Neuronal stem cell (in vitro differentiated cells): ENCODE results near the gene BTBD9.

Experiments
- DNase-seq: peaks from one replicate; pipeline ENCODE4 v3.0.0-alpha.2; 2013; ENCODE audit warnings: low spot score
- H2AFZ ChIP-seq: one replicate; pipeline ENCODE4 v1.6.1; 2013; ENCODE audit warnings: mild to moderate bottlenecking, low read length, inconsistent platforms
- H2AK5ac ChIP-seq: 2 replicates; pipeline ENCODE4 v1.6.1; 2013; ENCODE audit warnings: low read depth, mild to moderate bottlenecking, inconsistent platforms, low read length, moderate library complexity, mixed read lengths
- H2BK120ac ChIP-seq: 2 replicates; pipeline ENCODE4 v1.6.1; 2013; ENCODE audit warnings: low read depth, mild to moderate bottlenecking, inconsistent platforms, low read length, moderate library complexity, mixed read lengths
- H2BK12ac ChIP-seq: one replicate; pipeline ENCODE4 v1.6.1; 2013; ENCODE audit warnings: low read length, inconsistent platforms
- H2BK15ac ChIP-seq: 2 replicates; pipeline ENCODE4 v1.6.1; 2013; ENCODE audit warnings: mild to moderate bottlenecking, low read length, inconsistent platforms, mixed read lengths
- H2BK5ac ChIP-seq: one replicate; pipeline ENCODE4 v1.6.1; 2013; ENCODE audit warnings: inconsistent platforms, mild to moderate bottlenecking, low read length, moderate library complexity
- H3K14ac ChIP-seq: one replicate; pipeline ENCODE4 v1.6.1; 2013; ENCODE audit warnings: low read length, inconsistent platforms
- H3K18ac ChIP-seq: 2 replicates; pipeline ENCODE4 v1.6.1; 2013; ENCODE audit warnings: low read length, inconsistent platforms
- H3K23ac ChIP-seq: 2 replicates; pipeline ENCODE4 v1.6.1; 2013; ENCODE audit warnings: low read depth, mild to moderate bottlenecking, mixed read lengths, low read length, inconsistent platforms; ENCODE audit not compliant: poor library complexity
- H3K27ac ChIP-seq: replicated peaks from 3 replicates; pipeline ENCODE4 v1.5.1; 2013; ENCODE audit warnings: low read length, inconsistent platforms
- H3K27me3 ChIP-seq, 3 experiments: 2 replicates each; pipeline ENCODE4 v1.6.1; 2013; ENCODE audit warnings: low read length in 3 of 3, mild to moderate bottlenecking in 2 of 3, inconsistent platforms in 1 of 3, low read depth in 1 of 3, mixed read lengths in 1 of 3, moderate library complexity in 1 of 3; ENCODE audit not compliant: control insufficient read depth in 3 of 3, insufficient read depth in 3 of 3
- H3K36me3 ChIP-seq, 2 donors: replicated peaks in 1 of 2; 2 replicates each; pipeline ENCODE4 v1.6.1; 2013; ENCODE audit warnings: low read length in 2 of 2; ENCODE audit not compliant: control insufficient read depth in 2 of 2, insufficient read depth in 2 of 2
- H3K4ac ChIP-seq: 2 replicates; pipeline ENCODE4 v1.6.1; 2013; ENCODE audit warnings: inconsistent platforms, mild to moderate bottlenecking, low read length, moderate library complexity
- H3K4me1 ChIP-seq, 2 donors: 1 replicate in 1 of 2; 2 replicates in 1 of 2; pipeline ENCODE4 v1.6.1; 2013; ENCODE audit warnings: low read length in 2 of 2, low read depth in 1 of 2; ENCODE audit not compliant: control insufficient read depth in 2 of 2, insufficient read depth in 1 of 2
- H3K4me2 ChIP-seq: one replicate; pipeline ENCODE4 v1.6.1; 2013; ENCODE audit warnings: mild to moderate bottlenecking, low read length, inconsistent platforms; ENCODE audit not compliant: insufficient read depth, poor library complexity, severe bottlenecking
- H3K4me3 ChIP-seq, 2 donors: 2 replicates each; pipeline ENCODE4 v1.5.1; 2013; ENCODE audit warnings: low read length in 2 of 2, mild to moderate bottlenecking in 2 of 2, inconsistent platforms in 1 of 2, moderate library complexity in 1 of 2
- H3K79me1 ChIP-seq: one replicate; pipeline ENCODE4 v1.6.1; 2013; ENCODE audit warnings: low read depth, mild to moderate bottlenecking, inconsistent platforms, low read length, moderate library complexity
- H3K9ac ChIP-seq: one replicate; pipeline ENCODE4 v1.6.1; 2013; ENCODE audit warnings: mild to moderate bottlenecking, low read depth, low read length, inconsistent platforms; ENCODE audit not compliant: poor library complexity
- H3K9me3 ChIP-seq, 2 donors: replicated peaks in 1 of 2; 2 replicates each; pipeline versions ENCODE3 to v1.6.1; 2013; ENCODE audit warnings: low read length in 2 of 2, mild to moderate bottlenecking in 2 of 2, inconsistent platforms in 1 of 2, low read depth in 1 of 2, mixed read lengths in 1 of 2, moderate library complexity in 1 of 2; ENCODE audit not compliant: control insufficient read depth in 2 of 2, insufficient read depth in 1 of 2
- H4K8ac ChIP-seq: one replicate; pipeline ENCODE4 v1.6.1; 2013; ENCODE audit warnings: low read depth, mild to moderate bottlenecking, inconsistent platforms, low read length, moderate library complexity
- H4K91ac ChIP-seq: one replicate; pipeline ENCODE4 v1.6.1; 2013; ENCODE audit warnings: low read length, low read depth, mild to moderate bottlenecking, inconsistent platforms; ENCODE audit not compliant: poor library complexity
- WGBS, 2 donors: extraction: QIAGEN DNeasy Blood & Tissue Kit; methylation state at CpG; one replicate each; pipeline ENCODE4 v1.1.7; 2013; ENCODE audit warnings: missing lambda C conversion rate in 2 of 2, mixed read lengths in 1 of 2; ENCODE audit not compliant: insufficient read length in 2 of 2, insufficient replicate concordance in 1 of 2; ENCODE audit errors: extremely low coverage in 2 of 2; 5-methylcytosine and 5-hydroxymethylcytosine counted together

Gene BTBD9

DNA sequence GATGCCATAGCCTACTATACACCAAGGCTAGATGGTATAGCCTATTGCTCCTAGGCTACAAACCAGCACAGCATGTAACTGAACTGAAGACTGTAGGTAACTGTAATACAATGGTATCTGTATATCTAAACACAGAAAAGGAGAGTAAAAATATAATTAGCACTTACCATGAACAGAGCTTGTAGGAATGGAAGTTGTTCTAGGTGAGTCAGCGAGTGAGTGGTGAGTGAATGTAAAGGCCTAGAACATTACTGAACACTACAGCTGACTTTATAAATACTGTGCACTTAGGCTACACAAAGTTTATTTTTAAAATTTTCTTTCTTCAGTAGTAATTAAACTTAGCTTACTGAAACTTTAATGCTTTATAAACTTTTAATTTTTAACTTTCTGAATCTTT, 129.5 kb downstream of the BTBD9 start:
- Histone ChIP-seq H2BK120ac (no peak overlapping the region), H2BK12ac (no peak overlapping the region), H2BK5ac (no peak overlapping the region), H3K79me1 (no peaks in the 10 kb centered on the region), H3K18ac (no peak overlapping the region), H3K27me3 (no peaks in the 10 kb centered on the region), H3K4me1 (peaks cover 3 to 8% of the 10 kb centered on the region in 2 donors), H2AK5ac (no peak overlapping the region), H3K23ac (no peak overlapping the region), H3K36me3 (no peaks in the 10 kb centered on the region), H3K9me3 (no peaks in the 10 kb centered on the region), H2BK15ac (no peak overlapping the region), H4K91ac (no peak overlapping the region), H3K4me2 (no peak overlapping the region), H3K14ac (no peak overlapping the region), H2AFZ (no peak overlapping the region), H3K4me3 (no peak overlapping the region), H3K27ac (no peak overlapping the region), H3K4ac (no peak overlapping the region), H4K8ac (no peak overlapping the region), H3K9ac (no peak overlapping the region)
- no peak for DNase-seq
- no CpG with 5 or more reads among the region's 1 CpG for WGBS, 2 donors

DNA sequence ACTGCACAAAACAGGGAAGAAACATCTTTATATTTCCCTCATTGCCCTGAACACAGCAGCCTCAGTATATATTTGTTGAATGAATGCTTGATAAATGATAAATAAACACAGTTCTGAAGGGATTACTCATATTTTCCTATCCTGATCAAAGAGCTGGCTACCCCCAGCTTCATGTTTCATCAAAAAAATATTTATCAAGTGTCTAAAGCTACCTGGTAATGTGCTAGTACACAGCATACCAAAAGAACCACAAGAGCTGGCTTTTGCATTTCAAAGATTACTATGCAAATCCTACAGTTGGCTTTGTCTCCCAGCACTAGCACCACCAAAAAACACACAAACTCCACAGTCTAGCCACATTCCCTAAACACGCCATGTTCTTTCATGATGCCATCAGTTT, 130.0 kb downstream of the BTBD9 start:
- no peak overlapping the region for H2BK120ac ChIP-seq
- no peak overlapping the region for H3K23ac ChIP-seq
- H3K9me3 ChIP-seq, result no peaks in the 10 kb centered on the region
- no peak overlapping the region for H4K91ac ChIP-seq
- WGBS, 2 donors, result no CpG with 5 or more reads among the region's 1 CpG
- no peak overlapping the region for H3K4ac ChIP-seq
- H2BK5ac ChIP-seq, result no peak overlapping the region
- H2BK12ac ChIP-seq, result no peak overlapping the region
- DNase-seq, result no peak
- no peaks in the 10 kb centered on the region for H3K79me1 ChIP-seq
- no peaks in the 10 kb centered on the region for H3K36me3 ChIP-seq
- no peak overlapping the region for H3K18ac ChIP-seq
- H3K4me3 ChIP-seq, result no peak overlapping the region
- no peak overlapping the region for H2AK5ac ChIP-seq
- no peaks in the 10 kb centered on the region for H3K27me3 ChIP-seq
- H3K4me2 ChIP-seq, result no peak overlapping the region
- H3K9ac ChIP-seq, result no peak overlapping the region
- no peak overlapping the region for H3K14ac ChIP-seq
- H4K8ac ChIP-seq, result no peak overlapping the region
- no peak overlapping the region for H2AFZ ChIP-seq
- H3K27ac ChIP-seq, result no peak overlapping the region
- H2BK15ac ChIP-seq, result no peak overlapping the region
- peaks cover 3 to 8% of the 10 kb centered on the region in 2 donors for H3K4me1 ChIP-seq

DNA sequence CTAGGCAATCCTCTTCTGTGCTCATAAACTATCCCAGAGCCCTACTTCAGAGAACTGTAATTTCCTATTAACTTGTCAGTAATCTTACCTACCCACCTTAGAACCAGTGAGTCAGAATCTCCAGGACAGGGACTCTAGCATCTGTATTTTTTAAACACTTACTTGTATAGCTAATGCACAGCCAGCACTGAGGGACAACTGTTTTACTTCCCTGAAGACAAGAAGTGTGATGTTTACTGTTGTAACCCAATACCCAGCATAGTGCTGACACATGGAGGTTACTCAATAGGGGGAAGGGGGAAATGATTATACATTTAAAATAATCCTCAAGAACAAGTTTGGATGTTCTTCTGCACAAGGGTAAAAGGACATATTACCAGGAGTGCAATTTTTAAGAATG, 130.8 kb downstream of the BTBD9 start:
- Histone ChIP-seq H3K23ac (no peak overlapping the region), H3K4me3 (no peak overlapping the region), H3K36me3 (no peaks in the 10 kb centered on the region), H2BK120ac (no peak overlapping the region), H2BK15ac (no peak overlapping the region), H3K4ac (no peak overlapping the region), H3K4me2 (no peak overlapping the region), H4K8ac (no peak overlapping the region), H4K91ac (no peak overlapping the region), H3K9me3 (no peaks in the 10 kb centered on the region), H2AK5ac (no peak overlapping the region), H3K18ac (no peak overlapping the region), H3K79me1 (no peaks in the 10 kb centered on the region), H3K4me1 (peaks cover 3 to 8% of the 10 kb centered on the region in 2 donors), H3K27me3 (no peaks in the 10 kb centered on the region), H3K27ac (no peak overlapping the region), H2BK5ac (no peak overlapping the region), H3K9ac (no peak overlapping the region), H2BK12ac (no peak overlapping the region), H2AFZ (no peak overlapping the region), H3K14ac (no peak overlapping the region)
- no peak for DNase-seq

DNA sequence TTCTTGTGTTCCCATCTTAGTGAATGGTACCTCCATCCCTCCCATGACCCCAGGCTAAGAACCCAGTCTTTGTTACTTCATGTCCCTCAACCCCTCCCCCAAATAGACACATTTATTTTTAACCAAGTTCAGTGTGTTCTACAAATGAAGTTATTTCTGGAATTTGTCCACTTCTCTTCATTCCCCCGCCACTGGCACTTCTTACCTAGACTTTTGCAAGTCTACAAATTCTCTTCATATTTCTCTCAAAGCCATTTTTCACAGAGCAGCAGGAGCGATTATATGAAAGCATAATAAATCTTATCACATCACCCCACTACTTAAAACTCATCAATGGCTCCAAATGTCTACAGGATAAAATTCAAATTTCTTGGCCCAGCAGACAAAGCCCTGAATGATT, 131.4 kb downstream of the BTBD9 start:
- no peaks in the 10 kb centered on the region for H3K27me3 ChIP-seq
- H3K4me3 ChIP-seq, result no peak overlapping the region
- H2BK120ac ChIP-seq, result no peak overlapping the region
- no peaks in the 10 kb centered on the region for H3K9me3 ChIP-seq
- no peak overlapping the region for H3K23ac ChIP-seq
- no peak overlapping the region for H3K27ac ChIP-seq
- no peak overlapping the region for H2BK15ac ChIP-seq
- no peak overlapping the region for H3K14ac ChIP-seq
- no peak for DNase-seq
- H3K4me1 ChIP-seq, result peaks cover 6 to 8% of the 10 kb centered on the region in 2 donors
- no peaks in the 10 kb centered on the region for H3K79me1 ChIP-seq
- no peak overlapping the region for H3K4ac ChIP-seq
- H4K8ac ChIP-seq, result no peak overlapping the region
- H3K4me2 ChIP-seq, result no peak overlapping the region
- H2BK5ac ChIP-seq, result no peak overlapping the region
- H2AK5ac ChIP-seq, result no peak overlapping the region
- WGBS, 2 donors, result no CpG with 5 or more reads among the region's 2 CpGs
- no peak overlapping the region for H2AFZ ChIP-seq
- no peak overlapping the region for H2BK12ac ChIP-seq
- H3K9ac ChIP-seq, result no peak overlapping the region
- no peak overlapping the region for H3K18ac ChIP-seq
- no peak overlapping the region for H4K91ac ChIP-seq
- H3K36me3 ChIP-seq, result no peaks in the 10 kb centered on the region
